ENCODE results near the gene DPEP2NB. TPM values are rescaled to one million over a fixed set of nuclear protein-coding genes. Genes with fewer than 3 reads are reported as not detected.
"Not testable (repeated sequence)": the region's sequence is repeated elsewhere in the genome, so short reads cannot be mapped to it uniquely, and the experiment has no call there.

DPEP2NB gene
- total RNA-seq, 1 donor from 2014 or later, result not detected

DNA sequence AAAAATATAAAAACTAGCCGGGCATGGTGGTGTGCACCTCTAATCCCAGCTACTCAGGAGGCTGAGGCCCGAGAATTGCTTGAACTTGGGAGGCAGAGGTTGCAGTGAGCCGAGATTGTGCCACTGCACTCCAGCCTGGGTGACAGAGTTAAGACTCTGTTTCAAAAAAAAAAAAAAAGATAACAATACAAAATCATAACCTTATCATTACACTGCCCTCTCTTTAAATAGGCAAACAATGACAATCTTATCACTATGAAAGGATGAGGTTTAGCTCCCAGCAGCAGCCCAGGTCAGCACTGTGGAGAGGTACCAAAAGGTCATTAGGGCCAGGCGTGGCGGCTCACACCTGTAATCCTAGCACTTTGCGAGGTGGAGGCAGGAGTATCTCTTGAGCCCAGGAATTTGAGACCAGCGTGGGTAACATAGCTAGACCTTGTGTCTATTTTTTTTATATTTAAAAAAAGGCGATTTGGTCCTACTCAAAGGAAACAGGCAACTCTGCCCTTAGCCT, 3.5 kb upstream of the DPEP2NB start:
- no peak for DNase-seq (ENCODE audit: low spot score)

DNA sequence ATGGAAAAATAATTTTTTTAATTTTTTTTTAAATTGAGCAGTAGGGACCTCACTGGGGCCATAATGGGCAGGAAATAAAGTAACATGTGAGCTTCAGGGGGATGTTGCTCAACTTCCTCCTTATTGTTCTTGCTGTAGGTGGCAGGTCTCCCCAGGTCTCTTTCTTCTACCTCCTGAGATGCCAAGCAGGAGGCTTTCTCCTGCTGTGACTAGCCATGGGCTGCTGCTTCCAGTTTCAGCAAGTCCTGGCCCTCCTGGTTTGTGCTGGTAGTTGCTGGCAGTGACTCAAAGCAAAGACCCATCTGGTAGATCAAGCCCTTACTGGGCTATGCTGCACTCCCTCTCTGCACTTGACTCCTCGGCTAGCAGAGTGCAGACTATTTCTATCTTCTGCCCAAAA, 2.3 kb downstream of the DPEP2NB start:
- DNase-seq (ENCODE audit: low spot score), result no peak

GRCh38 chr16:68009872-68010271, 5.8 kb downstream of the DPEP2NB start:
- not testable (repeated sequence) for DNase-seq (ENCODE audit: low spot score)

- no peak for DNase-seq (ENCODE audit: low spot score)
Observed at GRCh38 chr16:68009157-68009735, 6.5 kb downstream of the DPEP2NB start.

- no peak for DNase-seq (ENCODE audit: low spot score)
Observed at GRCh38 chr16:68005786-68006286, 9.9 kb downstream of the DPEP2NB start.

DNA sequence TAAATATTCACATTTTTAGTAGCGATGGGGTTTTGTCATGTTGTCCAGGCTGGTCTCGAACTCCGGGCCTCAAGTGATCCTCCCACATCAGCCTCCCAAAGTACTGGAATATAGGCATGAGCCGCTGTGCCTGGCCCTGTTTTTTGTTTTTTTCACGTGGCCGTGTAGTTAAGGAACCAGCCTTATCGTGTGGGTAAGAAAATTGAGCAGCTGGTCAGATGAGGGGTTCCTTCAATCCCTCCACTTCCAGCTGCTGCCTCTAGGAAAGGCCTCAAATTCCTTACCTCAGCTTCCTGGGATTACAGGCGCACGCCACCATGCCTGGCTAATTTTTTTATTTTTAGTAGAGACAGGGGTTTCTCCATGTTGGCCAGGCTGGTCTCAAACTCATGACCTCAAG, 10.5 kb downstream of the DPEP2NB start:
- DNase-seq (ENCODE audit: low spot score), result no peak

GRCh38 chr16:68003031-68003430, 12.7 kb downstream of the DPEP2NB start:
- DNase-seq (ENCODE audit: low spot score), result no peak

DNA sequence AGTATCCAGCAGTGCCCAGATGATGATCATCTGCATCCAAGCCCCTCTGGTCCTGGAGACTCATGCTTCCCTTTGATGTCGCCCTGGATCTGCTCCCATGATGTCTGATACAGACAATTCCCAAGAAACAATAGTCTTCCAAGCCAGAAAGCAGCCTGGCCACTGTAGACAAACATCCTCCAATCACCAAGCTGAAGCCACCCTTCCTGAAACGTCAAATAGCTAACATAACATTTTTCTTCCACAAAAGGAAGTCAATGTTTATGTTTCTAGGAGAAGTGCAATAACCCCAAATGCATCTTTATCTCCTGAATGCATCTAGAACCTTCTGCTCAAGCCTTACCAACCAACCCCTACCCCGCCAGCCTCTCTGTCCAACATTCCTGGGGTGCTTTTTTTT, 15.3 kb downstream of the DPEP2NB start:
- DNase-seq (ENCODE audit: low spot score), result no peak

- no peak for DNase-seq (ENCODE audit: low spot score)
Observed at GRCh38 chr16:67999985-68000384, 15.7 kb downstream of the DPEP2NB start.

DNA sequence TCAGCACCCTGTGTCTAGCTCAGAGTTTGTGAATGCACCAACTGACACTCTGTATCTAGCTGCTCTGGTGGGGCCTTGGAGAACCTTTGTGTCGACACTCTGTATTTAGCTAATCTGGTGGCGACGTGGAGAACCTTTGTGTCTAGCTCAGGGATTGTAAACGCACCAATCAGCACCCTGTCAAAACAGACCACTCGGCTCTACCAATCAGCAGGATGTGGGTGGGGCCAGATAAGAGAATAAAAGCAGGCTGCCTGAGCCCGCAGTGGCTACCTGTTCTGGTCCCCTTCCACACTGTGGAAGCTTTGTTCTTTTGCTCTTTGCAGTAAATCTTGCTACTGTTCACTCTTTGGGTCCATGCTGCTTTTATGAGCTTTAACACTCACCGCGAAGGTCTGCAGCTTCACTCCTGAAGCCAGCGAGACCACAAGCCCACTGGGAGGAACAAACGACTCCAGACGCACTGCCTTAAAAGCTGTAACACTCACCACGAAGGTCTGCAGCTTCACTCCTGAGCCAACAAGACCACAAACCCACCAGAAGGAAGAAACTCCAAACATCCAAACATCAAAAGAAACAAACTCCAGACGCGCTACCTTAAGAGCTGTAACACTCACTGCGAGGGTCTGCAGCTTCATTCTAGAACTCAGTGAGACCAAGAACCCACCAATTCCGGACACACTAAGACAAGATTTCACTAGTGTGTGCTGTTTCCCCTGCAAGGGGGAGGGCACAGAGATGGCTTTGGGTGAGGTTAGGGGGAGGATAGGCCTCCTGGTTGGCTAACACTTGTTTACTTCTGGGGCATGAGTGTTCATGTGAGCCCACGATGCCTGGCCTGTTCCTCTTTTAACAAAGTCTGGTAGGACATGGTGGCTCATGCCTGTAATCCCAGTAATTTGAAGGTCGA, 16.7 kb downstream of the DPEP2NB start, which contains the start of gene DPEP2:
Gene DPEP2 (minus strand): TSS at position 706 of the 910 bp plus-strand sequence. CDS start 6,272 bp downstream, outside the sequence.
- DNase-seq (ENCODE audit: low spot score), result not testable (repeated sequence)

DNA sequence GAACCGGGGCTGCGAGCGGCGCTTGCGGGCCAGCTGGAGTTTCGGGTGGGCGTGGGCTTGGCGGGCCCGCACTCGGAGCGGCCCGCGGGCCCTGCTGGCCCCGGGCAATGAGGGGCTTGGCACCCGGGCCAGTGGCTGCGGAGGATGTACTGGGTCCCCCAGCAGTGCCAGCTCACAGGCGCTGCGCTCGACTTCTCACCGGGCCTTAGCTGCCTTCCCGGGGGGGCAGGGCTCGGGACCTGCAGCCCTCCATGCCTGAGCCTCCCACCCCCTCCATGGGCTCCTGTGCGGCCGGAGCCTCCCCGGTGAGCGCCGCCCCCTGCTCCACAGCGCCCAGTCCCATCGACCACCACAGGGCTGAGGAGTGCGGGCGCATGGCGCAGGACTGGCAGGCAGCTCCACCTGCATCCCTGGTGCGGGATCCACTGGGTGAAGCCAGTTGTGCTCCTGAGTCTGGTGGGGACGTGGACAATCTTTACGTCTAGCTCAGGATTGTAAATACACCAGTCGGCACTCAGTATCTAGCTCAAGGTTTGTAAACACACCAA, 17.4 kb downstream of the DPEP2NB start:
- not testable (repeated sequence) for DNase-seq (ENCODE audit: low spot score)

DNA sequence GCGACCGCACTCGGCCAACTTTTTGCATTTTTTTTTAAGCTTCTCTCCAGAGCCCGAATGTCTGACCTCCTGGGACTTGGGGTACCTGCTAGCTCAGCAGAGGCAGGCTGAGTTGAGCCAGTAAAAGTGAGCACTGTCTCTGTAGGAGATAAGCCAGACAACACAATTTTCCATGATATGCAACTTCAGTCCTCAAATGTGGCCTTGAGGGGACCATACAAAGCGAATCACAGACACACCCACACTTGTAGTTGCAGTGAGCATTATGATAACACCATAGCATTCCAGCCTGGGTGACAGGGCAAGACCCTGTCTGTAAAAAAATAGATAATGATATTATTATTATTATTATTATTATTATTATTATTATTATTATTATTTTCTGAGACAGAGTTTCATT, 19.0 kb downstream of the DPEP2NB start:
- no peak for DNase-seq (ENCODE audit: low spot score)

DNA sequence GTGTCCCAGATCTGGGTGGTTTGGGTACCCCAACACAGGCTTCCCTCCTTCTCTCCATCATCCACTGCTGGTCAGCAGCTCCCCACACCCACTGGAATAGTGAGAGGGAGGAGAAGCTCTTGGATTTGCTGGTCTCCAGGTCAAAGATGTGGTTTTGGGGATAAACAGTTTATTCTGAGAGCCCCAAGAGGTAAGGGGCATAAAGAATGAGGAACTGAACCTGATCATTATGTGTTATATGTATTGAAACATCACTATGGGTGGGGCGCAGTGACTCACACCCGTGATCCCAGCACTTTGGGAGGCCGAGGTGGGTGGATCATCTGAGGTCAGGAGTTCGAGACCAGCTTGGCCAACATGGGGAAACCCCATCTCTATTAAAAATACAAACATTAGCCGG, 20.3 kb downstream of the DPEP2NB start:
- no peak for DNase-seq (ENCODE audit: low spot score)

DNA sequence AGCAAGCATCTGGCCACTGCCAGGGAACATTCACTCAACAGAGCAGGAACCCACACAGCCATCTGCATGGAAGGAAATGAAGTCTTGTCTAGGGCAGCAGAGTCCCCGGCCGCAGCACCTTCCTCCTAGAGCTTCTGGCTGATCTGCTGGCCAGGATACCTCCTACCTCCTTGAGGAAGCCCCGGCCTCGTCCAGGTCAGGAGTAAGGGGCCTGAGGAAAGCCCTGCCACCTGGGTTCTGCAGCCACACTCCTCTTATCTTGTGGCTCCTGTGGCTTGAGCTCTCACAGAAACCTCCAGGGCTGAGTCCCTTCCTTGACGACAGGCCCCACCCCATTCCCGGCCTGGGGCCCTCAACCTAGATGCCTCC, 21.7 kb downstream of the DPEP2NB start:
- not testable (repeated sequence) for DNase-seq (ENCODE audit: low spot score)

DNA sequence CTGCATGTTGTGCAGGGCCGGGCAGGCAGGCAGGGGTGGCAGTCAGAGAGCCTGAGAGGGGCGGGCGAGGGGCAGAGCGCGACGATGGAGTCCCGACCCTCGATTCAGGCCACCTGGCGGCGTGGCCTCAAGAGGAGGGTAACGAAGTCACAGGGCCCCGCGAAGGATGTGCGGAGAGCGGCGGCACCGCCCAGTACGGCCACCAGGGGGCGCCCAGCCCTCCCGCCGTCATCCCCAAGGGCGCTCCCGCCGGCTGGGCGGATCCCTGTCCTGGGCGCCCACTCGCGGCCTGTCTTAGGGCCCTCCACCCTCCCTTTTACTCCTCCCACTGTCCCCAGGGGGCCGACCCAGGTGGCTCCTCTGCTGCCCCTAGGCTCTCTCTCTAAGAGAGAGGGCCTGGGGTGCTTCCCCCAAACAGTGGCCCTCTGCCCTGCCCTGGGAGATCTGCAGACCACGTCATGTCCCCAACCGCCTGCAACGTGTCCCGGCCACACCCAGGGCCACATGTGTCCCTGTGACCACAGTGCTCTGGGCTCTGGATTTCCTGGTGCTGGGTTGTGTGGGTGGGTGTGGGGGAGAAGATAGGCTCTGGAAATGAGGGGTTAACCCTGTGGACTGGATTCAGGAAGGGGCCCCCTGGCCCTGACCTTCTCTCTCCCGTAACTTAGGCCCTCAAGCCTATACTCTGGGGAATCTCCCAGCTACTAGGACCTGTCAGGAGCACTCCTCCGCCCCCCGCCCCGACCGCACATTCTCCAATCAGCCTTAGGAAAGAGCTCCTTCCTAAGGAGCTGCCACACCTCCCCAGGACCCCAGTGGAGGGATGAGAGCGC, 22.3 kb downstream of the DPEP2NB start:
- peak; percentile 95 for DNase-seq (ENCODE audit: low spot score)

DNA sequence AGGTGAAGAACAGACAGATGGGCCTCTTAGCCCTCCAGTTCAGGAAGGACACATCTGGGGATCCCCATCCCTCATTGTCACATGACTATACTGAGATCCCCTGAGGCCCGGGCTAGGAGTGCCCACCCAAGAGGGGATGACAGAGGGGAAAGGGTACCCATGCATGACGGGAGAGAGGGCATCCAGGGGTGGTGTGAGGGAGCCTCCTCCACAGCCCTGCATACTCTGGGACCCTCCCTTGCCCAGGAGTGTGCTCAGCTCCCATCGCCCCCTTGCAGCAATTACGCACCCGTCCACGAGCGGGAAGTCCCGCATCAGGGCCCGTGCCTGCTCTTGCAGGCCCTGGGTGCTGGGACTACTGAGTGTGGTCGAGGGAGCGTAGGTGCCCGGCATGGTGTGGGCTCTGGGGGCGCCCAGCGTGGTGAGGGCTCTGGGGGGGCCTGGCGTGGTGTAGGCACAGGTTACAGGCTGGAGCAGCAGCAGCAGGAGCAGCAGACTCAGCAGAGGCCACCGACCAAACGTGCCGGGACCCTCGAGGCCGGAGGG, 23.0 kb downstream of the DPEP2NB start:
- DNase-seq (ENCODE audit: low spot score), result no peak

- DNase-seq (ENCODE audit: low spot score), result no peak
Observed at GRCh38 chr16:67990018-67990386, 25.7 kb downstream of the DPEP2NB start.

DNA sequence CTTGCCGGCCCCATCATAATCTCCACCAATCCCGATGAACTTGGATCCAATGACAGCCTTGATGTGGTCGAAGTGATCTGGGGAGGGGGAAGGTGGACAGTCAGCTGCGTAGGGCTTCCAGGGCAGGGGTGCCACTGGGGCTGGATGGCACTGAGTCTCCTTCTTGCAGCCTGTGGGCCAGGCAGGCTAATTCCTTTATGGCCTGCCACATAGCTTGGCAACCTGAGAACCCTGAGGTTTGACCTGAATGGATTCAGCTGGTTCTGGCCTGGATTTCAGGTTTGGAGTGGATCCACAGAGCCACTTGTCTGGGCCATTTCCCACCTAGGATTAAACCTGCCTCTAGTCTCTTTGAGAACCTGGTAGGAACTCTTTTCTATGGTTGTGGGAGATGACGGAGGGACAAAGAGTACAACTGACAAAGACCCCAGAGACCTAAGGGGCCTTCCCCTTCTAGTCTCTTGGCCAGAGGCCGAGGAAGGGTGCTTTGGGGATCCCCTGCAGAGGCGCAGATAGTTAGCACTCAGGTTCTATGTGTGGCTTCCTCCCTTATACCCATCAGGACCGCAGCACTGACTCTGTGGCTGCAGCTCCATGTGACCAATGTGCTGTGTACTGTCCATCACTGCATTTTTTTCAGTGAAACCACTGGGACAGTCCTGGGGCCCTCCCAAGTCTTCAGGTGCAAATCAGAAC, 26.2 kb downstream of the DPEP2NB start:
- no peak for DNase-seq (ENCODE audit: low spot score)

DNA sequence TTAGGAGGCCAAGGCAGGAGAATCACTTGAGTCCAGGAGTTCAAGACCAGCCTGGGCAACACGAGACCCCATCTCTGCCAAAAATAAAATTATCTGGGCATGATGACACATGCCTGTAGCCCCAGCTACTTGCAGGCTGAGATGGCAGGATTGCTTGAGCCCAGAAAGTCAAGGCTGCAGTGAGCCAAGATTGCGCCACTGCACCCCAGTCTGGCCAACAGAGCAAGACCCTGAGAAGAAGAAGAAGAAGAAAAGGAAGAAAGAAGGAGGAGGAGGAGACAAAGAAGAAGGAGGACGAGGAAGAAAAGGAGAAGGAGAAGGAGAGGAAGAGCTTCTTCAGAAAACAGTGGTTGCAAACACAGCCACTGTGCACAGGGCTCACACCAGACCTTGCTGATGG, 27.0 kb downstream of the DPEP2NB start:
- DNase-seq (ENCODE audit: low spot score), result no peak

All from mesenteric fat pad (tissue), 1 donor.